Upper lobe of left lung (tissue), 6 donors: Measurements from ENCODE around the gene NBEA. TPM values are rescaled to one million over a fixed set of nuclear protein-coding genes. Genes with fewer than 3 reads are reported as not detected.

ENCODE experiments used
- ATAC-seq, 2 donors: fragments of 200-7000 bp; cut with Tn5 transposase; one replicate each; pipeline ENCODE4 v1.9.1; 2022; ENCODE audit warnings: mild to moderate bottlenecking in 2 of 2, moderate library complexity in 2 of 2; ENCODE audit not compliant: low FRiP score in 2 of 2
- DNase-seq, 2 donors: peaks; one replicate each; pipeline ENCODE4 v3.0.0-alpha.2; 2019 to 2020
- H3K27ac ChIP-seq, 4 donors: fragments of 200-600 bp; sonication (generic); one replicate each; pipeline ENCODE4 v1.5.1; 2016 to 2019
- H3K27me3 ChIP-seq, 4 donors: fragments of 200-600 bp; sonication (generic); one replicate each; pipeline ENCODE4 v1.5.1; 2017 to 2019
- H3K36me3 ChIP-seq, 4 donors: fragments of 200-600 bp; sonication (generic); one replicate each; pipeline ENCODE4 v1.5.1; 2016 to 2019
- H3K4me1 ChIP-seq, 4 donors: fragments of 200-600 bp; sonication (generic); one replicate each; pipeline ENCODE4 v1.5.1; 2018 to 2019
- H3K4me3 ChIP-seq, 4 donors: fragments of 200-600 bp; sonication (generic); one replicate each; pipeline ENCODE4 v1.5.1; 2017 to 2019; ENCODE audit warnings: mild to moderate bottlenecking in 2 of 4, moderate library complexity in 1 of 4
- H3K9me3 ChIP-seq, 4 donors: fragments of 200-600 bp; sonication (generic); one replicate each; pipeline ENCODE4 v1.5.1; 2018 to 2019
- CTCF ChIP-seq, 6 experiments: fragments of 450-650 bp in 4 of 6; fragments of 200-600 bp in 2 of 6; sonication (generic) in 2 of 6; IDR thresholded peaks; one replicate each; pipeline ENCODE4 v1.5.1; 2016 to 2019; ENCODE audit warnings: antibody characterized with exemption in 6 of 6
- EP300 ChIP-seq, 4 donors: sonication (generic); formaldehyde crosslinking; IDR thresholded peaks; one replicate each; pipeline ENCODE4 v1.5.1; 2017; ENCODE audit warnings: antibody characterized with exemption in 4 of 4, control low read depth in 2 of 4
- POLR2A ChIP-seq, 4 donors: fragments of 450-650 bp; IDR thresholded peaks; one replicate each; pipeline ENCODE4 v1.5.1; 2016 to 2017; ENCODE audit warnings: antibody characterized with exemption in 4 of 4, mild to moderate bottlenecking in 2 of 4
- POLR2AphosphoS5 ChIP-seq, 2 donors: sonication (generic); formaldehyde crosslinking; IDR thresholded peaks; one replicate each; pipeline ENCODE4 v1.5.1; 2017; ENCODE audit warnings: antibody characterized with exemption in 2 of 2
- whole genome bisulfite sequencing, 2 donors: methylation state at CpG; one replicate each; pipeline ENCODE4 v1.1.5; 2017 to 2018; 5-methylcytosine and 5-hydroxymethylcytosine counted together
- total RNA-seq, 6 donors: library from RNA; depleted of rRNA in 4 of 6; stranded (reverse); fragments of >200 nt in 4 of 6; gene quantifications; one replicate each; pipeline versions ENCODE4 v1.1.0 to v1.2.1, GENCODE V29; 2016 to 2021
- donor health status: DM: no; HTN: no; CAD: no; lungs with moderate emphysema.
- donor health status: DM: no; HTN: yes; CAD: no; lungs with severe emphysema.

Gene NBEA
- total RNA-seq, 6 donors from 2014 or later, result 2.7 to 21.4 (median 5.5) TPM

DNA sequence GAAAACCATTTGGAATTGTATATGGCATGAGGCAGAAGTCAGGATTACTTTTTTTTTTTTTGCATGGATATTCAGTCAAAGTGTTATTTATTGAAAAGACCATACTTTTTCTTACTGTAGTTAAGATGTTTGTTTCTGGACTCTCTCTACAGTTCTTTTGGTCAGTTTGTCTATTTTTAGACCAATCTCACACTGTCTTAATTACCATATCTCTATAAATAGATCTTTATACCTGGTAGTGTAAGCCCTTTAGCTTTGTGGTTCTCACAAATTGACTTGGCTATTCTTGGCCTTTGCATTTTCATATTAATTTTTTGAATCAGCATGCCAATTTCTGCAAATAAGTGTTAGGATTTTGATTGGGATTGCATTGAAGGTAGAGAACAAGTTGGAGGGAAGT is 437.6 kb downstream of the NBEA start:
- no peaks in the 10 kb centered on the region for H3K36me3 ChIP-seq

GRCh38 chr13:35387682-35388250 is 445.7 kb downstream of the NBEA start:
- Histone ChIP-seq H3K4me3 (no peak overlapping the region), H3K9me3 (no peaks in the 10 kb centered on the region), H3K36me3 (no peaks in the 10 kb centered on the region), H3K27ac (no peak overlapping the region), H3K4me1 (no peaks in the 10 kb centered on the region), H3K27me3 (no peaks in the 10 kb centered on the region)
- ATAC-seq, result no peak
- 84 to 96% methylated on average over 6 of the region's 6 CpGs for WGBS, 2 donors
- DNase-seq, result no peak
- TF ChIP-seq POLR2AphosphoS5 (IDR thresholded peaks at IDR 0.05) (no peak), POLR2A (IDR thresholded peaks at IDR 0.05) (no peak), CTCF (IDR thresholded peaks at IDR 0.05) (no peak), EP300 (IDR thresholded peaks at IDR 0.05) (no peak)

More for the DNA sequence above, 437.6 kb downstream of the NBEA start:
- no peak for DNase-seq
- no peak for ATAC-seq
- H3K9me3 ChIP-seq, result no peaks in the 10 kb centered on the region
- H3K27ac ChIP-seq, result no peak overlapping the region
- TF ChIP-seq POLR2AphosphoS5 (IDR thresholded peaks at IDR 0.05) (no peak), EP300 (IDR thresholded peaks at IDR 0.05) (no peak), POLR2A (IDR thresholded peaks at IDR 0.05) (no peak), CTCF (IDR thresholded peaks at IDR 0.05) (no peak)
- no peaks in the 10 kb centered on the region for H3K27me3 ChIP-seq
- H3K4me1 ChIP-seq, result no peaks in the 10 kb centered on the region
- no peak overlapping the region for H3K4me3 ChIP-seq

DNA sequence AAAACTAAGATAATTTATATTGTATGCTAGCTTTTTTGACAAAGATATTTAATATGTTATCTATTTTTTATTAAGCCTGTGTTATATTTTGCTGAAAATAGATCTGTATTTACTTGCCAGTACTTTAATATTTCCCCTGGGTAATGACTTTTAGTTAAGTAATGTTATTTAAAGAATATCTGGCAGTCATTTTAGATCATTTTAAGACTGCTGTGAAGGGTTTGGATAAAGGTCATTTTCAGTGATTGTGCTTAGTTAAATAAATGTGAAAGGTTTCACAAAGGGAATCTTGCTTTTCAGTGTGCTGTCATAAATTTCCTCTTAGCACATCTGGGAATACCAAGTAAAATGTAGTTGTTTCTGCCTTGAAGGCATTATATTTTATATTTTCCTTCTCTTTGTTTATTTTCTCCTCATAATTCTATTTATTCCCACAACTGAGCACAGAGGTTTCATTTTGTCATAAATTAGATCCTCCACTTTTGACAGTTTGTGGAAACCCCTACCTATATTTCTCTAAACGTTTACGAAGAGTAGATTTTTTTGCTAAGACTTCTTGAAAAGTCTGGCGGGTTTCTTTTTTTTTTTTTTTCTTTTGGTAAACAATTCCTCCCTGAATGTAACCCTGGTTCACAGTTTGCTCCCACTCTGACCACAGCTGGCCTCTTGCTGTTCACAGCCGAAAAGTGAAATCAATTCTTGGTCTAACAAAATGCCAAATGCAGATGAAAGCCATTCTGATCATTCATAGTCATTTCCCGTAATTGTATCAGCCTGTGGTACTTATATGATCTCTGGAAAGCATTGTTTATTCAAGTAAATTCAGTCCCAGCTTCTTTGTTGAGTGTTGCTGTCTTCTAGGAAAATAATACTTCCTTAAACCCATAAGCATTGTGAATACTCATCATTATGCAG is 446.6 kb downstream of the NBEA start:
- H3K9me3 ChIP-seq, result no peaks in the 10 kb centered on the region
- TF ChIP-seq CTCF (IDR thresholded peaks at IDR 0.05) (no peak), EP300 (IDR thresholded peaks at IDR 0.05) (no peak), POLR2AphosphoS5 (IDR thresholded peaks at IDR 0.05) (no peak), POLR2A (IDR thresholded peaks at IDR 0.05) (no peak)
- H3K27ac ChIP-seq, result no peak overlapping the region
- H3K4me3 ChIP-seq, result no peak overlapping the region
- 37 to 55% methylated on average over 5 of the region's 5 CpGs for WGBS, 2 donors
- H3K27me3 ChIP-seq, result no peaks in the 10 kb centered on the region
- DNase-seq (no peak), ATAC-seq (no peak)
- no peaks in the 10 kb centered on the region for H3K36me3 ChIP-seq
- no peaks in the 10 kb centered on the region for H3K4me1 ChIP-seq

GRCh38 chr13:35389535-35389934 is 447.5 kb downstream of the NBEA start:
- no peak for TF ChIP-seq POLR2AphosphoS5 (IDR thresholded peaks at IDR 0.05)
- TF ChIP-seq POLR2A (IDR thresholded peaks at IDR 0.05), result no peak
- TF ChIP-seq CTCF (IDR thresholded peaks at IDR 0.05), result no peak
- TF ChIP-seq EP300 (IDR thresholded peaks at IDR 0.05), result no peak
- H3K4me3 ChIP-seq, result no peak overlapping the region
- no peaks in the 10 kb centered on the region for H3K27me3 ChIP-seq
- ATAC-seq (no peak), DNase-seq (no peak)
- no peaks in the 10 kb centered on the region for H3K9me3 ChIP-seq
- H3K36me3 ChIP-seq, result no peaks in the 10 kb centered on the region
- no peaks in the 10 kb centered on the region for H3K4me1 ChIP-seq
- no peak overlapping the region for H3K27ac ChIP-seq
